ENCODE results near the gene MSANTD7.

Gene MSANTD7

DNA sequence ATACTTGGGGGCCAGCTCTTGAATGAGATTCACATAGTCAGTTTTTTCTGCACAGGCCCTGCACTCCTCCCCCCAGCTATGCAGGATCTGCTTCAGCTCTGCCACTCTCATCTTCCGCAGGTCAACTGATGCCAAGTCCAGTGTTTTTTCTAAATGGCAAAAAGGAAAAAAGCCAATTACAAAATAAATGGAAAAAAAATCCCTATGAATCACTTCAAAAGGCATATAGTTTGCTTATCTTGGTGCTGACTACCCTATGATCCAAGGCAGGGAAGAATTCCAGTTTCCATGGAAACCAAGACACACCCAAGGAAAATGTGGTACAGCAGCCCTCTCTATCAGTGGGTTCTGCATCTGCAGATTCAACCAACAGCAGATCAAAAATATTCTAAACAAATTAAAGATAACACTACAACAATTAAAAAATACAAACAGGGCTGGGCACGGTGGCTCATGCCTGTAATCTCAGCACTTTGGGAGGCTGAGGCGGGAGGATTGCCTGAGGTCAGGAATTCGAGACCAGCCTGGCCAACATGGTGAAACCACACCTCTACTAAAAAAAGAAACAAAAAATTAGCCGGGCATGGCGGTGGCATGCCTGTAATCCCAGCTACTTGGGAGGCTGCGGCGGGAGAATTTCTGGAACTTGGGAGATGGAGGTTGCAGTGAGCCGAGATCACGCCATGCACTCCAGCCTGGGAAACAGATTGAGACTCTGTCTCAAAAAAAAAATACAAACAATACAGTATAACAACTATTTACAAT lies 17.9 kb upstream of the MSANTD7 start:
- FAIRE-seq (no peak), DNase-seq (ENCODE audit: insufficient read length, low spot score) (no peak)
- TF ChIP-seq PAX5 (IDR thresholded peaks at IDR 0.05; ENCODE audit: insufficient read depth, low read length, severe bottlenecking), result no peak
- no peak for TF ChIP-seq SPI1 (IDR thresholded peaks at IDR 0.05; ENCODE audit: low read depth, low read length)
- TF ChIP-seq POLR2A (IDR thresholded peaks at IDR 0.05; ENCODE audit: low read depth, low read length), result no peak
- TF ChIP-seq TAF1 (IDR thresholded peaks at IDR 0.05; ENCODE audit: low read depth, low read length), result no peak
- no peak for TF ChIP-seq POU2F2 (IDR thresholded peaks at IDR 0.05; ENCODE audit: low read depth, low read length)
- TF ChIP-seq POLR2AphosphoS5 (IDR thresholded peaks at IDR 0.05; ENCODE audit: low read depth, low read length), result no peak

DNA sequence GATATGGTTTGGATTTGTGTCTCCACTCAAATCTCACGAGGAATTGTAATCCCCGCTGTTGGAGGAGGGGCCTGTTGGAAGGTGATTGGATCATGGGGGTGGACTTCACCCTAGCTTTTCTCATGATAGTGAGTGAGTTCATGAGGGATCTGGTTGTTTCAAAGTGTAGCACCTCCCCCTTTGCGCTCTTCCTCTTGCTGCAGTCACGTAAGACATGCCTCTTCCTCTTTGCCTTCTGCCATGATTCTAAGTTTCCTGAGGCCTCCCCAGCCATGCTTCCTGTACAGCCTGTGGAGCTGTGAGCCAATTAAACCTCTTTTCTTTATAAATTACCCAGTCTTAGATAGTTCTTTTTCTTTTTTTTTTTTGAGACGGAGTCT lies 17.3 kb upstream of the MSANTD7 start:
- TF ChIP-seq PAX5 (IDR thresholded peaks at IDR 0.05; ENCODE audit: insufficient read depth, low read length, severe bottlenecking) (no peak), TAF1 (IDR thresholded peaks at IDR 0.05; ENCODE audit: low read depth, low read length) (no peak), POLR2A (IDR thresholded peaks at IDR 0.05; ENCODE audit: low read depth, low read length) (no peak), POU2F2 (IDR thresholded peaks at IDR 0.05; ENCODE audit: low read depth, low read length) (no peak), POLR2AphosphoS5 (IDR thresholded peaks at IDR 0.05; ENCODE audit: low read depth, low read length) (no peak), SPI1 (IDR thresholded peaks at IDR 0.05; ENCODE audit: low read depth, low read length) (no peak)
- DNase-seq (ENCODE audit: insufficient read length, low spot score) (no peak), FAIRE-seq (no peak)

DNA sequence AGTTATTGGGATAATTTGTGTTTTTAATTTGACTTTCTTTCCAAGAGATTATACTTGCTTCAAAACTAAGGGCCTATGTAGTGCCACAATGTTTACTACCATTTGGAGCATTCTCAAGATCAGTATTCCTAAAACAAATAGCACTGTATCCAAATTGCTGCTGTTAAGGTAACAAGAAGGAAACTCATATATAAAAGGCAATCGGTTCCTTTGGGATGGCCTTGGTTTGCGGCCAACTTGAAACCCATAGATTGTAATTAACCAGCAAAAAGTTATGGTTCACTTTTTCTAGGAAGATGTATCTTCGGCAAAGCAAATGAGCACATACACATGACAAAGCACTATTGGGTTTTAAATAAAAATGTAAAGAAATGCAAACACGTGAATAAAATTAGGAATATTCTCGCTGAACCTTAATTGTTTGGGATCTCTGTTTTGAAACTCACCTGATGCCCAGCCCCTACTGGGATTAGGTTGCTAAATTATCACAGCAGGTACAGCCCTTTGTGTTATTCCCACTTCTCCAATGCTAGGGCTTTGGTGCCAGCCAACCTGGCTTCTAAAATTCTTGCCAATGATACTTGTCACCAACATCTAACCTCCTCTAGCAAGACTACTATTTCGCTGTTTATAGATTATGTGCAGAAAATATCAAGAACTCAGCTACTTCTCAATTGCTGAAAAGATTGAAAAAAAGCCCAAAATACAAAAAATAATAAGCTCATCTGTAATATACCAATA lies 16.3 kb upstream of the MSANTD7 start:
- no peak for TF ChIP-seq POLR2AphosphoS5 (IDR thresholded peaks at IDR 0.05; ENCODE audit: low read depth, low read length)
- TF ChIP-seq POLR2A (IDR thresholded peaks at IDR 0.05; ENCODE audit: low read depth, low read length), result no peak
- no peak for TF ChIP-seq TAF1 (IDR thresholded peaks at IDR 0.05; ENCODE audit: low read depth, low read length)
- no peak for TF ChIP-seq SPI1 (IDR thresholded peaks at IDR 0.05; ENCODE audit: low read depth, low read length)
- TF ChIP-seq POU2F2 (IDR thresholded peaks at IDR 0.05; ENCODE audit: low read depth, low read length), result no peak
- no peak for TF ChIP-seq PAX5 (IDR thresholded peaks at IDR 0.05; ENCODE audit: insufficient read depth, low read length, severe bottlenecking)
- DNase-seq (ENCODE audit: insufficient read length, low spot score) (no peak), FAIRE-seq (no peak)

DNA sequence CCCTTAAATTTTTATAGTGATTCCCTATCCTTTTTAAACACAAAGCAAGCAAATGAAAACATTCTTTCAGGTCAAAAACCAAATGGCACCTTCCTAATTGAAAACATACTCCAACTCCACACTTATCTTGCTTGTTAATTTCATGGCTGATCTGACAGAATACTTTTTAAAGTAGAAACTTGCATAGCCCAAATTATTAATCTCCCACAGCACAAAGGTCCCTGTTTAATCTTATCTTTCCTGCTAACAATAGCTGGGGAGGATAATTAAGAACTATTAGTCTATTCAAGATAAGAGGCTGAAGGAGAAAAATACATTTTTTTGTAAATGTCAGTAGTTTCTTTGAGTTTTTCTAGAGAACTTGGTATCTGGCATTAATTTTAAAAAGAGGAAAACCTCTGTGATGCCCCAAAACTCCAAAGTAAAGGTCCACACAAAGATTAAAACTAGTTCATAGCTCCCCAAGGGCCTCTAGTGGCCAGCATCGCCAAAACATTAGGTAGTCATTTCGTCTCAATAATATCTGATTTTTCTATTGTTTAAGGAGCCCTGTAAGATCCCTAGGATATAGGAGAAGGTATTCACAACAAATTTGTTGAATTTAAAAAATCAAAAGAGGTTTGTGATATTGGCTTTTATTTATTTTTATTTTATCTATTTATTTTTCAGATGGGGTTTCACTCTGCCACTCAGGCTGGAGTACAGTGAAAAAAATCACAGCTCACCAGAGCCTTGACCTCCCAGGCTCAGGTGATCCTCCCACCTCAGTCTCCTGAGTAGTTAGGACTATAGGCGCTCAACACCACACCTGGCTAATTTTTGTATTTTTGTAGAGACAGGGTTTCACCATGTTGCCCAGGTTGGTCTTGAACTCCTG lies 15.0 kb upstream of the MSANTD7 start:
- no peak for TF ChIP-seq POLR2AphosphoS5 (IDR thresholded peaks at IDR 0.05; ENCODE audit: low read depth, low read length)
- TF ChIP-seq PAX5 (IDR thresholded peaks at IDR 0.05; ENCODE audit: insufficient read depth, low read length, severe bottlenecking), result no peak
- DNase-seq (ENCODE audit: insufficient read length, low spot score), result peak; percentile 22
- FAIRE-seq, result no peak

DNA sequence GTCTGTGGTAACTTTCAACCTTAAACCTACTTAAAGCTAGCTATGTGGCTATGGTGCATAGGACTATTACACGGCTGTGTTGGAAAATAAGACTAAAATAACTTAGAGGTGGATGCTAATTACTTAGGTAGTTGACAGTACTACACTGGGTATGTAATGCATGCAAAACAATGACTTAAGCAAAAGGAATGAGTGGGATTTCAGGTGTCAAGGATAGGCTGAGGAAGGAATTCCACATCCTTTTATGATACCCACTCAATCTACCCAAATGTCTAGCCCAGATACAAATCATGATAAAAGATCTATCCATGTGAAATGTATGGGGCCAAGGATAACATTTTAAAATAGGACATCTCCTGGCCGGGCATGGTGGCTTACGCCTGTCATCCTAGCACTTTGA lies 14.1 kb upstream of the MSANTD7 start:
- DNase-seq (ENCODE audit: insufficient read length, low spot score), result no peak
- FAIRE-seq, result peak; percentile 47
- TF ChIP-seq PAX5 (IDR thresholded peaks at IDR 0.05; ENCODE audit: insufficient read depth, low read length, severe bottlenecking) (no peak), POLR2AphosphoS5 (IDR thresholded peaks at IDR 0.05; ENCODE audit: low read depth, low read length) (no peak), TAF1 (IDR thresholded peaks at IDR 0.05; ENCODE audit: low read depth, low read length) (no peak), SPI1 (IDR thresholded peaks at IDR 0.05; ENCODE audit: low read depth, low read length) (no peak)

DNA sequence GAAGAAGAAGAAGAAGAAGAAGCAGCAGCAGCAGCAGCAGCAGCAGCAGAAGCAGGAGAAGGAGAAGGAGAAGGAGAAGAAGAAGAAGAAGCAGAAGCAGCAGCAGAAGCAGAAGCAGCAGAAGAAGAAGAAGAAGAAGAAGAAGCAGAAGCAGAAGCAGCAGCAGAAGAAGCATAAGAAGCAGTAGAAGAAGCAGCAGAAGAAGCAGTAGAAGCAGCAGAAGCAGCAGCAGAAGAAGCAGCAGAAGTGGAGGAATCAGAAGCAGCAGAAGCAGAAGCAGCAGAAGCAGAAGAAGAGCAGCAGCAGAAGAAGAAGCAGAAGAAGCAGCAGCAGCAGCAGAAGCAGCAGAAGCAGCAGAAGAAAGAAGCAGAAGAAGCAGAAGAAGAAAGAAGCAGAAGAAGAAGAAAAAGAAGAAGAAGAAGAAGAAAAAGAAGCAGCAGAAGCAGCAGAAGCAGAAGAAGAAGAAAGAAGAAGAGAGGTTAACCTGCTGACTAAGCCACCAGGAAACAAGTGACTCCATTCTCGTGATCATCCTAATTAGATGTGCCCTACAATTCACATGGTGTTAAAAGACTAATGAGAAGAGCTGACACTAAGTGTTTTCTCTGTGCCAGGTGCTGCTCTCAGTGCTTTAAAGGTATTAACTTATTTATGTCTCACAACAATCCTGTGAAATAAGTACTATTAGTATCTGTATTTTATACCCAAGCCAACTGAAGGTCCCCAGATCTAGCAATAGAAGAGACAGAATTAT lies 11.9 kb upstream of the MSANTD7 start:
- DNase-seq (ENCODE audit: insufficient read length, low spot score) (no peak), FAIRE-seq (no peak)
- no peak for TF ChIP-seq TAF1 (IDR thresholded peaks at IDR 0.05; ENCODE audit: low read depth, low read length)
- TF ChIP-seq PAX5 (IDR thresholded peaks at IDR 0.05; ENCODE audit: insufficient read depth, low read length, severe bottlenecking), result no peak
- TF ChIP-seq POLR2AphosphoS5 (IDR thresholded peaks at IDR 0.05; ENCODE audit: low read depth, low read length), result no peak
- no peak for TF ChIP-seq POU2F2 (IDR thresholded peaks at IDR 0.05; ENCODE audit: low read depth, low read length)
- TF ChIP-seq SPI1 (IDR thresholded peaks at IDR 0.05; ENCODE audit: low read depth, low read length), result no peak
- no peak for TF ChIP-seq POLR2A (IDR thresholded peaks at IDR 0.05; ENCODE audit: low read depth, low read length)

DNA sequence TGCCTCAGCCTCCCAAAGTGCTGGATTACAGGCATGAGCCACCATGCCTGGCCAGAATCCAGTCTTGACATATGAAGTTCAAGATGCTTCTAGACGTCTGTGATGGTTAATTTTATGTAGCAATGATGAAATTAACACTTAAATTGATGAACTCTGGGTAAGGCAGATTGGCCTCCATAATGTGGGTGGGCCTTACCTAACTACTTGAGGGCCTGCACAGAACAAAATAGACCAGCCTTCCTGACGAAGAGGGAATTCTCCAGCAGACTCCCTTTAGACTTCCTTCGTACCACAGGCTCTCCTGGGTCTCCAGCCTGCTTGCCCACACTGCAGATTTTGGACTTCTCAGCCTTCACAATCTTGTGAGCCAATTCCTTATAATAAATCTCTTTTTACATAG lies 5.0 kb upstream of the MSANTD7 start:
- TF ChIP-seq POLR2A (IDR thresholded peaks at IDR 0.05; ENCODE audit: low read depth, low read length), result no peak
- no peak for TF ChIP-seq POU2F2 (IDR thresholded peaks at IDR 0.05; ENCODE audit: low read depth, low read length)
- TF ChIP-seq SPI1 (IDR thresholded peaks at IDR 0.05; ENCODE audit: low read depth, low read length), result no peak
- TF ChIP-seq TAF1 (IDR thresholded peaks at IDR 0.05; ENCODE audit: low read depth, low read length), result no peak
- TF ChIP-seq PAX5 (IDR thresholded peaks at IDR 0.05; ENCODE audit: insufficient read depth, low read length, severe bottlenecking), result no peak
- no peak for TF ChIP-seq POLR2AphosphoS5 (IDR thresholded peaks at IDR 0.05; ENCODE audit: low read depth, low read length)
- FAIRE-seq (no peak), DNase-seq (ENCODE audit: insufficient read length, low spot score) (no peak)

DNA sequence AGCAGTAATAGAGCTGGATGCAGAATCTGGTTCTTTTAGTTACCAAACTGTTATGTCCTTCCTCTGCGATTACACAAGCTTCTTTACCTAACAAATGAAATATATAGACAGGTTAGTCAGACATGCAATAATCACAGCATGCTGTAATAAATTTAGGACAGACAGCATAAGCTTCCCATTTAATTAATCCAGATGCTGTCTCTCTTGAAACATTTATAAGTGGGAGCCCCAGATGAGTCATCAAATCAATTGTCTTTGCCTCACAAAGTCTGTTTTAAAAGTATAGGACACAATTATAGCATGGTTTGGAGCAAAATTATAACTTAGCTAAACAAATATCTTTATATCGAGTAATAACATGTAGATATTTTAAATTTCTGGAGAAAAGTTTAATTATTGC lies 1.9 kb upstream of the MSANTD7 start:
- TF ChIP-seq POLR2A (IDR thresholded peaks at IDR 0.05; ENCODE audit: low read depth, low read length) (no peak), TAF1 (IDR thresholded peaks at IDR 0.05; ENCODE audit: low read depth, low read length) (no peak), SPI1 (IDR thresholded peaks at IDR 0.05; ENCODE audit: low read depth, low read length) (no peak), PAX5 (IDR thresholded peaks at IDR 0.05; ENCODE audit: insufficient read depth, low read length, severe bottlenecking) (no peak), POLR2AphosphoS5 (IDR thresholded peaks at IDR 0.05; ENCODE audit: low read depth, low read length) (no peak), POU2F2 (IDR thresholded peaks at IDR 0.05; ENCODE audit: low read depth, low read length) (no peak)
- DNase-seq (ENCODE audit: insufficient read length, low spot score) (no peak), FAIRE-seq (no peak)
